GM12801 (cell line): ENCODE measurements around the gene RIMBP2.

Source experiments
- CTCF ChIP-seq: IDR thresholded peaks from one replicate; pipeline ENCODE4 v1.5.1; 2011; ENCODE audit warnings: control low read depth; ENCODE audit not compliant: insufficient read length; ENCODE audit errors: extremely low read depth

Gene RIMBP2

GRCh38 chr12:130347588-130347987 lies 368.5 kb downstream of the RIMBP2 start:
- TF ChIP-seq CTCF = no peak
